ENCODE measurements around the gene TSHZ2.

DNA sequence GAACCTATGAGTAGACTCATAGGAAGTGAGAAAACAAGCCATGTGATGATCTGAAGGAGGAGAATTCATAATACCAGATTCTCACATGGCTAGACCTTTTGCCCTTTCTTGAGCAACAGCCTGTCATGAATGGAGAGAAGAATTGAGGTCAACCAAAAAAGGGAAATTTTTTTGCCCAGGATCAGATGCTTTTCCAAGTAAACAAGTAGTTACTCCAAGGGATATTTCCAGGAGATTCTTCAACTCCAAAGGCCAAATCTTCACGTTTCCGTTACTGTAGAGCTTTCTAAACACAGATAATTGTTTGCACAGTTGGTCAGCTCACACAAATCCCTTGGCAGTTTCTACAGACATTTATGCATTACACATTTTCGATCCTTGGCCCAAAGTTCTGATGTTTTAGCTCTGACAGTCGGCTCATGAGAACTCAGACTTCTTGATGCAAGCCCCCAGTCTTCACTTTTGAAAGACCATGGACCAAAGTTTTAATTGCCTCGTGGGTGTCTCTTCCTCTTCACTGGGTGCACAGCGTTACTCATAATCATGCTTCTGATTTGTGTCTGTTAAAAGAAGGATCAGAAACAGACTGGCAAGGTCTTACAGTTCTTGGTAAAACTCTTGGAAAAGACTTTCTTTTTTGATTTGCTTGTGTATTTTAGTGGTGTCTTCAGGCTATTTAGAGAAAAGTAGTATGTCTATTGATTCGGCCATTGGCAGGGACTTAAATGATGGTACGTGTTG lies 115.0 kb downstream of the TSHZ2 start:
- TF ChIP-seq TAF1 (IDR thresholded peaks at IDR 0.05; ENCODE audit: borderline replicate concordance, low read depth, low read length) (no peak), POLR2A (IDR thresholded peaks at IDR 0.05; ENCODE audit: low read depth, low read length) (no peak)

All from GM12892 (cell line).